ENCODE data around the gene DFFB. TPM values are rescaled to one million over a fixed set of nuclear protein-coding genes. Genes with fewer than 3 reads are reported as not detected.

DFFB gene
- total and polyA plus RNA-seq, 8 donors, result 5.4 to 14.7 (median 11.2) TPM

- H3K36me3 ChIP-seq, result peaks cover 0 to 53% of the 10 kb centered on the region in 2 donors
- H3K4me1 ChIP-seq, result peaks cover 0 to 26% of the 10 kb centered on the region in 2 donors
- no peak for DNase-seq
- TF ChIP-seq CTCF (IDR thresholded peaks at IDR 0.05), result no peak
- intact Hi-C loops (cut with DNase I), result no loop called here
- no peaks in the 10 kb centered on the region for H3K27me3 ChIP-seq
- H3K27ac ChIP-seq, result no peak overlapping the region
- H3K9me3 ChIP-seq, result peaks cover 0 to 6% of the 10 kb centered on the region in 2 donors
- no peak for ATAC-seq
- H3K4me3 ChIP-seq, result no peak overlapping the region
Measured at GRCh38 chr1:3893190-3893589, 35.9 kb downstream of the DFFB start.

- peaks cover 0 to 7% of the 10 kb centered on the region in 2 donors for H3K9me3 ChIP-seq
- ATAC-seq, result no peak
- no peak overlapping the region for H3K4me3 ChIP-seq
- H3K27ac ChIP-seq, result no peak overlapping the region
- intact Hi-C loops (cut with DNase I), result no loop called here
- no peaks in the 10 kb centered on the region for H3K27me3 ChIP-seq
- peaks cover 0 to 37% of the 10 kb centered on the region in 2 donors for H3K36me3 ChIP-seq
- no peak for TF ChIP-seq CTCF (IDR thresholded peaks at IDR 0.05)
- peaks cover 0 to 40% of the 10 kb centered on the region in 2 donors for H3K4me1 ChIP-seq
- peak in 1 of 4 donors; percentile 61 for DNase-seq
Measured at GRCh38 chr1:3894626-3895278, 37.5 kb downstream of the DFFB start.

- Histone ChIP-seq H3K4me3 (no peak overlapping the region), H3K36me3 (peaks cover 0 to 31% of the 10 kb centered on the region in 2 donors), H3K27ac (no peak overlapping the region), H3K4me1 (peaks cover 0 to 35% of the 10 kb centered on the region in 2 donors), H3K9me3 (peaks cover 0 to 7% of the 10 kb centered on the region in 2 donors), H3K27me3 (no peaks in the 10 kb centered on the region)
- DNase-seq (peak in 1 of 4 donors; percentile 8), ATAC-seq (no peak)
- TF ChIP-seq CTCF (IDR thresholded peaks at IDR 0.05), result no peak
- intact Hi-C loops (cut with DNase I), result no loop called here
Measured at GRCh38 chr1:3895279-3895950, 38.1 kb downstream of the DFFB start.

GRCh38 chr1:3895951-3896325 is 38.7 kb downstream of the DFFB start:
- TF ChIP-seq CTCF (IDR thresholded peaks at IDR 0.05), result no peak

GRCh38 chr1:3896396-3897000 is 39.2 kb downstream of the DFFB start:
- Histone ChIP-seq H3K27me3 (no peaks in the 10 kb centered on the region), H3K4me1 (peaks cover 0 to 28% of the 10 kb centered on the region in 2 donors), H3K36me3 (peaks cover 0 to 20% of the 10 kb centered on the region in 2 donors), H3K27ac (no peak overlapping the region), H3K9me3 (peaks cover 0 to 7% of the 10 kb centered on the region in 2 donors), H3K4me3 (no peak overlapping the region)
- intact Hi-C loops (cut with DNase I), result no loop called here
- no peak for TF ChIP-seq CTCF (IDR thresholded peaks at IDR 0.05)
- DNase-seq (peak in 1 of 4 donors; percentile 48), ATAC-seq (no peak)

More at GRCh38 chr1:3895951-3896325, 38.7 kb downstream of the DFFB start:
- no peak overlapping the region for H3K4me3 ChIP-seq
- peaks cover 0 to 25% of the 10 kb centered on the region in 2 donors for H3K36me3 ChIP-seq
- intact Hi-C loops (cut with DNase I), result no loop called here
- H3K27me3 ChIP-seq, result no peaks in the 10 kb centered on the region
- peaks cover 0 to 32% of the 10 kb centered on the region in 2 donors for H3K4me1 ChIP-seq
- no peak overlapping the region for H3K27ac ChIP-seq
- DNase-seq, result peak in 1 of 4 donors; percentile 12
- no peak for ATAC-seq
- H3K9me3 ChIP-seq, result peaks cover 0 to 7% of the 10 kb centered on the region in 2 donors

All from left lung (tissue), 10 donors.